Upper lobe of left lung (tissue), 6 donors: ENCODE measurements around the gene PLIN4. TPM values are rescaled to one million over a fixed set of nuclear protein-coding genes. Genes with fewer than 3 reads are reported as not detected.

ENCODE experiments used
- ATAC-seq, 2 donors: fragments of 200-7000 bp; cut with Tn5 transposase; one replicate each; pipeline ENCODE4 v1.9.1; 2022; ENCODE audit warnings: mild to moderate bottlenecking in 2 of 2, moderate library complexity in 2 of 2; ENCODE audit not compliant: low FRiP score in 2 of 2
- DNase-seq, 2 donors: peaks; one replicate each; pipeline ENCODE4 v3.0.0-alpha.2; 2019 to 2020
- H3K27ac ChIP-seq, 4 donors: fragments of 200-600 bp; sonication (generic); one replicate each; pipeline ENCODE4 v1.5.1; 2016 to 2019
- H3K27me3 ChIP-seq, 4 donors: fragments of 200-600 bp; sonication (generic); one replicate each; pipeline ENCODE4 v1.5.1; 2017 to 2019
- H3K36me3 ChIP-seq, 4 donors: fragments of 200-600 bp; sonication (generic); one replicate each; pipeline ENCODE4 v1.5.1; 2016 to 2019
- H3K4me1 ChIP-seq, 4 donors: fragments of 200-600 bp; sonication (generic); one replicate each; pipeline ENCODE4 v1.5.1; 2018 to 2019
- H3K4me3 ChIP-seq, 4 donors: fragments of 200-600 bp; sonication (generic); one replicate each; pipeline ENCODE4 v1.5.1; 2017 to 2019; ENCODE audit warnings: mild to moderate bottlenecking in 2 of 4, moderate library complexity in 1 of 4
- H3K9me3 ChIP-seq, 4 donors: fragments of 200-600 bp; sonication (generic); one replicate each; pipeline ENCODE4 v1.5.1; 2018 to 2019
- EP300 ChIP-seq, 4 donors: sonication (generic); formaldehyde crosslinking; IDR thresholded peaks; one replicate each; pipeline ENCODE4 v1.5.1; 2017; ENCODE audit warnings: antibody characterized with exemption in 4 of 4, control low read depth in 2 of 4
- POLR2A ChIP-seq, 4 donors: fragments of 450-650 bp; IDR thresholded peaks; one replicate each; pipeline ENCODE4 v1.5.1; 2016 to 2017; ENCODE audit warnings: antibody characterized with exemption in 4 of 4, mild to moderate bottlenecking in 2 of 4
- POLR2AphosphoS5 ChIP-seq, 2 donors: sonication (generic); formaldehyde crosslinking; IDR thresholded peaks; one replicate each; pipeline ENCODE4 v1.5.1; 2017; ENCODE audit warnings: antibody characterized with exemption in 2 of 2
- WGBS, 2 donors: methylation state at CpG; one replicate each; pipeline ENCODE4 v1.1.5; 2017 to 2018; 5-methylcytosine and 5-hydroxymethylcytosine counted together
- total RNA-seq, 6 donors: library from RNA; depleted of rRNA in 4 of 6; stranded (reverse); fragments of >200 nt in 4 of 6; gene quantifications; one replicate each; pipeline versions ENCODE4 v1.1.0 to v1.2.1, GENCODE V29; 2016 to 2021
- TF ChIP-seq, protein P1 (sequence below), 6 experiments: fragments of 450-650 bp in 4 of 6; fragments of 200-600 bp in 2 of 6; sonication (generic) in 2 of 6; IDR thresholded peaks; one replicate each; pipeline ENCODE4 v1.5.1; 2016 to 2019; ENCODE audit warnings: antibody characterized with exemption in 6 of 6
- donor health status: DM: no; HTN: no; CAD: no; lungs with moderate emphysema.
- donor health status: DM: no; HTN: yes; CAD: no; lungs with severe emphysema.

PLIN4 gene
- total RNA-seq, 6 donors from 2014 or later = 1.8 to 11.5 (median 3.8) TPM

DNA sequence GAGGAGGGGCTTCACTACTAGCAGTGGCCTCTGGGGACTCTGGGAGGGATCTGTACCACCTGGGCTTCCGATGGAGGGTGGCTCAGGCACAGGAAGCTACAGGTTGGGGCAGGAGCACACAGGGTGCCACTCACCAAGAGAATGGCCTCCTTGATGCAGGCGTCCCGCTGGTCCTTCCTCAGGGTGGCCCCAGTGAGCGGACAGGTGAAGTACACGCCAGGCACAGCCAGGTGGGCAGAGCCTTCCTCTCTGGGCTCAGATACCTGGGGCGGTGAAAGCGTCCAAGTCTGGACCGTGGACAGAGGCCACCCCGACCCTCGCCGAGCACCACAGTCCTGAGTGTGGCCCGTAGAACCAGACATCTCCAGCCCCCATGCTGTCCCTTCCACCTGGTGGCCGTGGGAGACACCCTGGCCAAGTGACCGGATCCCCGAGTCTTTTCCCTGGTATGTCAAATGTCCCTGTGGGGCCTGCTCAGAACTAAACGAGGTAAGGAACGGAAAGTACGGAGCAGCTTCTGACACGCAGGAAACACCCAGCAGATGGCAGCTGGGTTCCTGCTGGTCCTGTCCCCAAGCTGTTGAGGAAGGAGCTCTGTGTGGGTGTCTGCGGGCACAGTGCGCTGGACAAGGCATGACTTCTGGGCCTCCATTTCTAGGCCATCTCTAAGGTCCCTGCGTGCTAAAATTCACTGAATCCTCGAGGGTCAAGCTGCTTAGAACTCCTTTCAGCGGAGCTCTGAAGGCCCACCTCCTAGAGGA is 65.9 kb downstream of the PLIN4 start:
- Histone ChIP-seq H3K36me3 (peaks cover 28 to 74% (median 64%) of the 10 kb centered on the region in 4 donors), H3K4me1 (peaks cover 14 to 20% (median 17%) of the 10 kb centered on the region in 4 donors), H3K27ac (no peak overlapping the region), H3K4me3 (no peak overlapping the region), H3K9me3 (no peaks in the 10 kb centered on the region), H3K27me3 (no peaks in the 10 kb centered on the region)
- no peak for TF ChIP-seq EP300 (IDR thresholded peaks at IDR 0.05)
- TF ChIP-seq POLR2A (IDR thresholded peaks at IDR 0.05) = no peak
- TF ChIP-seq POLR2AphosphoS5 (IDR thresholded peaks at IDR 0.05) = no peak
- TF ChIP-seq, protein P1, sequence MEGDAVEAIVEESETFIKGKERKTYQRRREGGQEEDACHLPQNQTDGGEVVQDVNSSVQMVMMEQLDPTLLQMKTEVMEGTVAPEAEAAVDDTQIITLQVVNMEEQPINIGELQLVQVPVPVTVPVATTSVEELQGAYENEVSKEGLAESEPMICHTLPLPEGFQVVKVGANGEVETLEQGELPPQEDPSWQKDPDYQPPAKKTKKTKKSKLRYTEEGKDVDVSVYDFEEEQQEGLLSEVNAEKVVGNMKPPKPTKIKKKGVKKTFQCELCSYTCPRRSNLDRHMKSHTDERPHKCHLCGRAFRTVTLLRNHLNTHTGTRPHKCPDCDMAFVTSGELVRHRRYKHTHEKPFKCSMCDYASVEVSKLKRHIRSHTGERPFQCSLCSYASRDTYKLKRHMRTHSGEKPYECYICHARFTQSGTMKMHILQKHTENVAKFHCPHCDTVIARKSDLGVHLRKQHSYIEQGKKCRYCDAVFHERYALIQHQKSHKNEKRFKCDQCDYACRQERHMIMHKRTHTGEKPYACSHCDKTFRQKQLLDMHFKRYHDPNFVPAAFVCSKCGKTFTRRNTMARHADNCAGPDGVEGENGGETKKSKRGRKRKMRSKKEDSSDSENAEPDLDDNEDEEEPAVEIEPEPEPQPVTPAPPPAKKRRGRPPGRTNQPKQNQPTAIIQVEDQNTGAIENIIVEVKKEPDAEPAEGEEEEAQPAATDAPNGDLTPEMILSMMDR (IDR thresholded peaks at IDR 0.05) = no peak
- no peak for ATAC-seq
- DNase-seq = peak in 1 of 2 donors; percentile 57
- WGBS, 2 donors = 82 to 95% methylated on average over 19 to 22 of the region's 24 CpGs

Other genes with a start within 250 kb of the PLIN4 start
- gene SHD, start 239.2 kb downstream of the PLIN4 start, total RNA-seq = under 1 TPM in 1 of 6 donors, not detected in 5; 0.98 TPM
- 1 to 10 TPM in 3 of 6 donors, under 1 TPM in 2, not detected in 1; 0.30 to 1.9 (median 1.3) TPM for gene TMIGD2, start 216.1 kb downstream of the PLIN4 start, total RNA-seq
- 1 to 10 TPM in 2 of 6 donors, under 1 TPM in 4; 0.54 to 2.1 (median 0.82) TPM for gene FSD1, start 213.9 kb downstream of the PLIN4 start, total RNA-seq
- gene STAP2, start 179.7 kb downstream of the PLIN4 start, total RNA-seq = 10 to 100 TPM; 11.2 to 39.8 (median 14.7) TPM
- 10 to 100 TPM in 4 of 6 donors, 1 to 10 TPM in 2; 7.7 to 37.1 (median 15.6) TPM for gene MPND, start 174.9 kb downstream of the PLIN4 start, total RNA-seq
- gene SH3GL1, start 117.9 kb downstream of the PLIN4 start, total RNA-seq = 10 to 100 TPM; 27.4 to 60.1 (median 53.8) TPM
- gene CHAF1A, start 115.8 kb downstream of the PLIN4 start, total RNA-seq = 10 to 100 TPM in 3 of 6 donors, 1 to 10 TPM in 3; 3.3 to 16.8 (median 10.1) TPM
- 100 to 1,000 TPM in 4 of 6 donors, 10 to 100 TPM in 2; 48.1 to 186 (median 111) TPM for gene UBXN6, start 60.7 kb downstream of the PLIN4 start, total RNA-seq
- 10 to 100 TPM; 23.9 to 71.2 (median 37.6) TPM for gene HDGFL2, start 46.2 kb downstream of the PLIN4 start, total RNA-seq
- 10 to 100 TPM; 13.5 to 97.4 (median 23.0) TPM for gene PLIN5, start 16.7 kb upstream of the PLIN4 start, total RNA-seq
- 10 to 100 TPM in 4 of 6 donors, 1 to 10 TPM in 2; 7.3 to 19.9 (median 12.2) TPM for gene LRG1, start 21.6 kb upstream of the PLIN4 start, total RNA-seq
- gene SEMA6B, start 41.2 kb upstream of the PLIN4 start, total RNA-seq = 10 to 100 TPM in 2 of 6 donors, 1 to 10 TPM in 4; 3.4 to 33.1 (median 7.6) TPM
- 10 to 100 TPM in 3 of 6 donors, 1 to 10 TPM in 3; 4.4 to 17.5 (median 11.4) TPM for gene TNFAIP8L1, start 121.0 kb upstream of the PLIN4 start, total RNA-seq
- 100 to 1,000 TPM in 1 of 6 donors, 10 to 100 TPM in 4, 1 to 10 TPM in 1; 6.3 to 121 (median 67.1) TPM for gene MYDGF, start 151.9 kb upstream of the PLIN4 start, total RNA-seq
- gene DPP9, start 205.4 kb upstream of the PLIN4 start, total RNA-seq = 100 to 1,000 TPM in 2 of 6 donors, 10 to 100 TPM in 4; 55.1 to 255 (median 89.0) TPM